HG02885 (cell line): ENCODE results near the gene DHRS1.

Experiments
- ATAC-seq: cut with Tn5 transposase; IDR thresholded peaks from one replicate; pipeline ENCODE4 v1.9.1; 2021; ENCODE audit warnings: mild to moderate bottlenecking; ENCODE audit not compliant: unreplicated experiment, poor library complexity

Gene DHRS1

DNA sequence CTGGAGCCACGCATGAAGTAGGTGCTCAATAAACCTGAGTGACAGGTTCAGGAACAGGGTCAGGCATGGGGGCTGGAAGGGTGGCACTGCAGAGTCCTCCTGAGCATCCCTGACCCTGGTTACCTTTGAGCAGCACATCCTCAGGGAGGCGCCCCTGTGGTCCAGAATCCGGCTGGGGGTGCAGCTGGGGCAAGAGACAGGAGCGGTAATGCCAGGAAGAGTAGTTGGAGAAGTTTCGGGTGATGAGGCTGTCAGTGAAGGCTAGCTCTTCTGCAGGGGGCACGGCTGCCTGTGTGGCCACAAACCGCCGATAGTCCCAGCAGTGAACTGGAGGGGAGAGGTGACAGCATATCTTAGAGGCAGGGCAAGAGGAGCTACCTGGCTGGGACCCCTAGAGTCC lies 30.2 kb downstream of the DHRS1 start:
- no peak for ATAC-seq

DNA sequence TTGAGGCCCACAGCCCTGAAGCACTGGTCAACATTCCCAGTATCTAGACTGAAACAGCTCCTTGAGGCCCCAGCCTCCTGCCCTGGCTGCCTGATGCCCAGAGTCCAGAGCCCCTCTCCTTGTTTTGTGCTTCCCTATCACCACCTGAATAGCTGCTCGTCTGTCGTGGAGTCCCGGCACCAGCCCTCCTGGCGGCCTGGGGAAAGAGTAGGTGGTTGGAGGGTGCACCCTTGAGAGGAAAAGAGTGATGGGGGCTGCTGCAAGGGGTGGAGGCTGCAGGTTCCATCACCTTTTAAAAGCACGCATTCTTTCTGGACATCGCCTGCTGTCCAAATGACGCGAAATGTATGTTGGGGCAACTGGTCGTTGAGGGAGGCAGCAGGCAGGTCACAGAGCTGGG lies 31.4 kb downstream of the DHRS1 start:
- ATAC-seq, result no peak

DNA sequence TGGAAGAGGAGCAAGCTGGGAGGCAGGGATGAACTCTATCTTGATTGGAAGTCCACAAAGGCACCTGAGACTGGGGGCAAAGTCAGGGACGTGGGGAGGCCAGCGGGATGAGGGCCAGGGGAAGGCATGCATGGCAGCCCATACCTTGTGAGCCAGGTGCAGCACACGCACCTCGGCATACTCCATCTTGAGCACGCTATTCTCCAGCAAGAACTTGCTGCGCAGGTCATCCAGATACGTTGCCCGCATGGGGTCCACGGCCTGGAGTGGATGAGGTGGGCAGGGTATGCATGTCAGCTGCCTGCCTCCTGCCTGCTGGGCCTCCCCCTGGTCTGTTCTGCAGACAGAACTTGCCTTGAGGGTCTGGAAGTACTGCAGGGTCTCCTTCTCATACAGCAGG lies 32.1 kb downstream of the DHRS1 start:
- ATAC-seq, result no peak

DNA sequence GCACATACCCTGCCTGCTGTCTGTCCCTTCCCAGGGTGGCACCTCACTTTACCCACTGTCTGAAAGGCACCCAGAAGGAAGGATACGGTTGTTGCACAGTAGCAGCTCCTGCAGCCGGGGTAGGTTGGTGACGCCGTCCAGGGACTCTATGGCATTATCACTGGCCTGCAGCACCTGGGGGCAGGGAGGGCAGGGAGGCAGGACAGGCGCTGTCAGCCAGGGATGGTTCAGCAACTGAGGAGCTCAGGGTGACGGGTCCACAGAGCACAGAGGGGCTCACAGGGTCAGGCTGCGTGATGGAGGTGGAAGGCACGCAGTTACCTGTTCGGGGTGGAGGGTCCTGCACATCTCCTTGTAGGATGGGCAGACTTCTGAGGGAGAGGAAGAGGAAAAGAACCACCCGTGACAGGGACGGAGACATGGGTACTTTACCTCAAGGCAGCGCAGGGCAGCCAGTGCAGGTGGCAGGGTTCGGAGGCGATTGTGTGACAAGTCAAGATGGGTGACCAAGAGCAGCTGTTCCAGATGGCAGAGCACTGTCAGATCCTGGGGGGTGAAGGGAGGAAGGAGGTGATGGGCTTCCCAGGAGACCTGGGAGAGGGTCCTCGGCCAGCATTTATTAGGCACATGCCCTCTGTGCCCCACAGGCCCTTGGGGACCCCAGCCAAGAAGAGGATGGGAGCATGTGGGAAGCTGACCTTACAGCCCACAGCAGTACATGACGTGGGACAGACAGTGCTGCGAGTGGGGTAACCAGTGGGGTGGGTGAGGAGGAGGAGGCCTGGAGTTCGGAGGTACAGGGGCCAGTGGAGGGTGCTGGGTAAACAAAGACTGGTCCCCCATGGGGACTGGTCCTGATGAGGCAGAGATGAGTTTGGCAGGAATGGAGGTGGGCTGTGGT lies 33.0 kb downstream of the DHRS1 start:
- ATAC-seq, result no peak

DNA sequence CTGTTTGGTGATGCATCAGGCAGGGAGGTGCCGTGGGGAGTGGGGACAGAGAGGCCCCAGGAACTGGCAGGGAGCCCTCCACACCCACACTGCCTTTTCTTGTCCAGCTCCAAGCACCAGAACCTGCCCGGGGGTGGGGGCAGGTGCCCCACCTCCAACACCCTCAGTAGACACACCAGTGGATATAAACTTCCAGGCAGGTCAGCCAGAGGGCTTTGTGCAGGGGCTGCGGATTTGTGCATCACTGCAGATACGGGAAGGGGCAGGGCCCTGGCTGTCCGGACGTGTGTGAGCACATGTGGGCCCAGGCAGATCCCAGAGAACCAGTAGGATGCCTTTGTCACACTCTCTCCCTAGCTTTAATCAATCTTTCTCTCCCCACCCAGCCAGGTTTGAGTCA lies 35.3 kb downstream of the DHRS1 start:
- no peak for ATAC-seq

DNA sequence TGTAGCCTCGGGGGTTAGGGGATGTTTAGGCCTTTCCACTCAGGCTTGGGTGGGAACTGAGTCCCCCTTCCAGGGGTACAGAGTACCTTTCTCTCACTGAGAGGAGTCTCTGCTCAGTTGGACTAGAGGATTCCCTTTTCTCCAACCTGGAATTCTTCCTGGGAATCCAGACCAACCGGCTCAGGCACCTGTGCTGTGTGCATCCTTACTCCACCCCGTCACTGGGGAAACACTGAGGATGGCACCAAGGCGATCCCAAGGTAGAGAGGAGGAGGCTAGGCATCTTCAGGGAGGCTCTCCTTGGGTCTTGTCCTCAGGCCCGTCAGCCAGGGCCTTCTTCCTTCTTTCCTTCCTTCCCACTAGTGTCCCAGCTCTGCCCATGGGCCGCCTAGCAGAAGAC lies 35.7 kb downstream of the DHRS1 start:
- ATAC-seq, result no peak

DNA sequence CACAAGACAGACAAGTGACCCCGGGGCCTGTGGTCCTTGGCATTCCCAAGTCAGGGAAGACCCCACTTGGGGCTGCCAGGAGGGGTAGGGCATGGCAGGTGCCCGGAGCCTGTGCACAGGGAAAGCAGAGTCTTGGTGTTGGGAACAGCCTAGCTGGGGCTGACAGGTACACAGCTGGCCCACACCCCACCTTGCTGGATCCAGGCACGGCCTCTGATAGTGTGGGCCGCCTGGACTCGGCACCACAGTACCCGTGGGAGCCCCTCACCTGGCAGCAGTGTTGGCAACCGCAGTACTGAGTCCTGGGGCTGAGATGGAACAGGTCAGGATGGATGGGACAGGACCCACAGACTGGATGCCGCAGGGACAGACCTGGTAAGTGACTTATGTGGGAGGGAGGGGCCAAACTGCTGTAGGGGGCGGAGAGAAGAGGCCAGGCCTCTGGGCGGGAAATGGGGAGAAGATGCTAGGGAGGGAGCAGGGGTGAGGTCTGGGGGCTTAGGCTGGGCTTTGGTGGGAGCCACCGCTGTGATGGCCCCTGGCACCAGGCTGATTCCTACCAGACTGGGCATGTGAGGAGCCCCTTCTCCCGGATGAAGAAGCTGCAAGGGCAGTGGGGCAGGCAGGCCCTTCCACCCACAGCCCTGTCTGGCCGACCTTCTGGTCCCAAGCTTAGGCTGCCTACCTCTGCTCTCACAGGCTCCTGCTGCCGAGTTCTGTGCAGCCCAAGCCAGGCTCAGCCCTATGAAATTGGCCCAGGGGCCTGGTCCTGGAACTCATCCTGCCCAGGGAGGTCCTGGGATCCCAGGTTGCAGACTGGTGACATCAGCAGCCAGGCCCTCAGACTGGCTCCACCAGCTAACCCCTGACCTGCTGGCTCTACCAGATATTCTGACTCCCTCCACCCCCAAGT lies 36.5 kb downstream of the DHRS1 start, which contains the start of gene TGM1:
TGM1 (minus strand) TSS at position 357 of the 913 bp plus-strand sequence. CDS start 825 bp downstream, outside the sequence.
- ATAC-seq, result no peak

DNA sequence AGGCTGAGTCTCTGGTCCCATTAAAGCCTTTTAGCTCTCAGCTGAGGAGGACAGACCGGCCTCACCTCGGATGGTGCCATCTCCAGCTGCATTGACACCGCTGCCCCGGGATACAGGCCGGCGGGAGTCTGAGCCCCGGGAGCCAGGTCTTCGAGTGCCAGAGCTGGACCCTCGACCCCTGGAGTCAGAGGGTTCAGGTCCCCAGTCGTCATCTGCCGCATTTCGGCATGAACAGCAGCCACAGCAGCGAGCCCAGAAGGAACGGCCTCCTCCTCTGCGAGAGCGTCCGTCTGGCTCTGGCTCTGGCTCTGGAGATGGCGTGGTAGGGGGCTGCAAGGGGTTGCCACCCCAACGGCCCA lies 37.6 kb downstream of the DHRS1 start:
- no peak for ATAC-seq

DNA sequence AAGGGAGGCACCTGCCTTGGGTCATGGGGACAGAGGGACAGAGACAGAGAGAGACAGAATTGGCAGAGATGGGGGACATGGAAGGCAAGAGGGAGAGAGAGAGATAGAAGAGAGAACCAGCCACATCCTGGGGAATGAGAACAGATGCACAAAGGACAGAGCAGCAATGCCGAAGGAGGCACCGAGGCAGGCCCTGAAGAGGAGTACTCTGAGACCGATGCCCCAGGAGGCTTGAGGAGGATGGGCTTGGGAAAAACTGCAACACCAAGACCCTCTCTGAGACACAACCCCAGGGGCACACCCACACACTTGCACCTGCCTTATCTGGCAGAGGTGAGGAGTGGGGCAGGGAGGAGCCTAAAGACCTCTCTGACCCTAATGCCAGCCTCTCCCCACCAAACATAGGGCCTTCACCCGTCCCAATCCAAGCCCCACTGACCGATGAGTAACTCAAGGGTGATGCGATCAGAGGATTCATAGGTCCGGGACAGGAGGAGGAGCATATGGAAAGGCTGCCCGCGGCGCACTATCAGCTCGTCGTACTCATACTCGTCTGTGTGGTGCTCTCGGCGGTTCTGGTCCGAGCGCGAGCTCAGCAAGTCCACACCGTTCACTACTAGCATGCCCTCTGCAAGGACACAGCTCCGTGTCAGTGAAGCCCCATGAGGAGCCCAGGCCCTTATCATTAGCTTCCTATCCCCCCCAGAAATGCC lies 38.2 kb downstream of the DHRS1 start:
- ATAC-seq, result no peak

DNA sequence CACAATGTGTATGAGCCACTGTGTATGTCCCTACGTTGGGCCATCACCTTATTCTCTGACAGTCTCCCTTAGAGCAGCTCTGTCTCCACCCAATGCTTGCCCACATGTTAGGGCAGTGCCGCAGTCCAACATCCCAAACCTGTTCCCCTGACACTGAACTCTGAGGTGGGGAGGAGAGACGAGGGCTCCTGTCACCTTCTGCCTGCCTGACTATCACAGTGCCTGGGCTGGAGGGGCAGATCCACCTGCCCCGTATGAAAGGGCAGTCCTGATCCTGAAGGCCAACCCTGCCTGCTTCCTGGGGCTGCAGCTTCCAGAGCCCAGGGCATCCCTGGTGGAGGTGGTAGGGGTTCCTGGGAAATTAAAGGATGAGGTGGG lies 38.8 kb downstream of the DHRS1 start:
- ATAC-seq, result no peak

DNA sequence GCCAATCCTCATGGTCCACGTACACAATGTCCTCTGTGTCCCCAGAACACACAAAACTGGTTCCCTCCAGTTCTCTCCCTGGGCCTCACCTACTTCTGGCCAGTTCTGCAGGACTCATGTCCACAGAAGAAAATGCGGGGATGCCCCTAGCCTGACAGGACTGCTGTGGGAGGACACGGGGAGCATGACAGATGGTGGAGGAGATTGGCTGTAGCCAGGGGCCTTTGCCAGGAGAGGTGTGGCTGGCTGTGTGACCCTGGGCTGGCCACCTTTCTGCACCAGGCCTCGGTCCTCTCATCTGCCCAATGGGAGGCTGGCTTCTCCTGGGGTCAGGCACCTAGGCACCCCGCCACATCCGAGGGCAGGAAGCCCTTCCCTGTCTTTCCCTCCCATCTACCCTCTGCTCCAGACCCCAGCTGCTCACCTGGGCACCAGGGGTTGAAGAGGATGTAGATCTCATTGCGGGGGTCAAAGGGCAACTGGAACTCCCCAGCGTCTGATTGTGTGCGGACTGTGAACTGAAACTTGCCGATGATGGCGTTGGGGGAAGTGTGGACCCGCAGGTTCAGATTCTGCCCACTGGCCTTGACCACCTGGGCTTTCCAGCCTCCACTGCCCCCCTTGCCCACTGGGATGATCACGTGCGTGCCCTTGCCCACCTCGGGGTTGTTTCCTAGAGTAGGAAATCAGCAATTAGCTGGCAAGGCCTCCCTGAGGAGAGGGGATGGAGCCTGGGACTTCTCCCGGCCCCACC lies 39.4 kb downstream of the DHRS1 start:
- no peak for ATAC-seq

DNA sequence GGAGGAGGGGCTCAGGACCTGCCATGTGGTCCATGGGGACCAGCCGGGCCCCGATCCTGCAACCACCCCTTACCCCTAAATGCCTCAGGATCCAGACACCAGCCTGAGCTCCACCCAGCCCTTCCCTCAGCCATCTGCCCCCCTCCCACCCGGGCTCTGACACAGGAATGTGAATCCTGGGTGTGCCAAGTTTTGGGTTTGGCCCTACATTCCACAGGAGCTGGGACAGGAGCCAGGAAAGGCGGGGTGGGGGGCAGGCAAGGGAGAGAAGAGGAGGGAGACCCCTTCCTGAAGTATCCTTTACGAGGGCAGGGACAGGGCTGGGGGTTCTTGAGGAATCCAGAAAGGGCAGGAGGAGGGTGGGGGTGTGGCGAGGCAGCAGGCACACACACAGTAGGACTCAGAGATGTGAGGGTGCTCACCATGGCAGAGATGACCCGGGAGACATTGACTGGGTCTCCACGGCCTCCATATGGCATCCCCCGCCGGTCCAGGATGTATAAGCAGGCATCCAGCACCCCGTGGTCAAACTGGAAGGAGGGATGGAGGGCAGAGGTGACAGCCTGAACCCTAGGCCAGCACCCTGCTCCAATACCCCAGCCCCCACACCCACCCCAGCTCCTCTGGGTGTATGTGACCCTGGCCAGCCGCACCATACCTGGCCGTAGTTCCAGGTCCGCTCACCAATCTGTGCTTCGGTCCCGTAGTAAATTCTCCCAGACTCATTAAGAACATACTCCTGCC lies 40.1 kb downstream of the DHRS1 start:
- no peak for ATAC-seq

DNA sequence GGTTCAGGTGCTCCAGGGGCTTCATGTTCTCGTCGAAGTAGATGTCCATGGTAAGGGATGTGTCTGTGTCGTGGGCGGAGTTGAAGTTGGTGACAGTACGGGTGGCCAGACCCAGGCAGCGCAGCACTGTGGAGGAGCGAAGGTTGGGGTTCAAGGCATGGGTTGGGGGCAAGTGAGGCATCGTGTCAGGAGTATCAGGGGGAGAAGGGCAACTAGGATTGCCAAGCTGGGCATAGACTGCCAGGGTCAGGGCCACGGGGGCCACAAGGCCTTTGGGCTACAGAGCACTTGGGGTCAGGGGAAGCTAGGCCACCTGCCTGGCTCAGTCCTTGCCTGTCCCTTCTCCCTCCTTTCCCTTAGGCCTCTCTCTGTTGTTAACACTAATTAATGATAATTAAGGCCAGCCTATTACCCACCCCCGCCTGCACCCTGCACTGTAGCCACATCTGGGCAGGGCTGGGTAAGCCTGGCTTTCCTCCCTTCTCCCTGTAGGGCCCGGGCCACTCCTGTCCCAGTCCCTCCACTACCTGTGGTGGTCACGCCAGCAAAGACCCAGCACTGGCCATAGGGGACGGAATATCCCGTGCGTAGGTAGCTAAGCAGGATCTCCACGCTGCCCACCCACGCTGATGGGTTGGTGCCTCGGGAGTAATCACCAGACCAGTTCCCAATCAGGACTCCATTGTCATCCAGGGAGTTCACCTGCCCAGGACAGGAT lies 40.9 kb downstream of the DHRS1 start:
- no peak for ATAC-seq

DNA sequence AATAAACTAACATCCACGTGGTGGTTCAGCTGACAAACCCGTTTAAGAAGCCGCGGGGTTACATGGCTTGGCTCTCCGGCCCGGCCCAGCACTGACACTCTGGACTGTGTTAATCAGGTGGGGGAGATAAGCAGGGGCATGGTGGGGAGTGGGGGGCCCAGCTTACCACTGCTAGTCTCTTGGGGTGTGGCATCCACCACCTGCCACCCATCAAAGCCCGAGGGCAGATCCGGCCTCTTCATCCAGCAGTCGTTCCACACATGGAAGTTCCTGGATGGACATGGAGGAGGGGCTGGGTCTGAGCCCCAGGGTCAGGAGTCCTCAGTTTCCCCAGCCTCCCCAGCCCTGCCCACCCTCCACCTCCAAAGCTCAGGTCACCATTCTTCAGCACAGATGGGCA lies 41.5 kb downstream of the DHRS1 start:
- no peak for ATAC-seq

DNA sequence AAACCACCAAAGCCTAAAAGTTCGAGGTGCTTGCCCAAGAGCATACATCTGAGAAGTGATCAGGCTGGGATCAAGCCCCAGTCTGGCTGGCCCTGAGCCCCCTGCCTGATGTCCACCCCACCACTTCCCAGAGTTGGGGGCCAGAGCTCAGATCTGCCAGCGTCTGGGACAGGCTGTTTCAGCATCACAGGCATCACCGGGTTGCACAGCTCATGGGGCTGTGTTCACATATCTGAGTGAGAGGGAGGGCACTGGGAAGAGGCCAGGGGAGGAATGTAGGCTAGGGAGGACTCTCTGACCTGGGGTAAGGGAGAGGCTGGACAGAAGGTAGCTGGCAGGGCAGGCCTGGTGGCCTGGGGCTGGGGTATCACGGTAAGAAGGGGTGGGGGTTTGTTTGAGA lies 42.6 kb downstream of the DHRS1 start:
- ATAC-seq, result no peak

DNA sequence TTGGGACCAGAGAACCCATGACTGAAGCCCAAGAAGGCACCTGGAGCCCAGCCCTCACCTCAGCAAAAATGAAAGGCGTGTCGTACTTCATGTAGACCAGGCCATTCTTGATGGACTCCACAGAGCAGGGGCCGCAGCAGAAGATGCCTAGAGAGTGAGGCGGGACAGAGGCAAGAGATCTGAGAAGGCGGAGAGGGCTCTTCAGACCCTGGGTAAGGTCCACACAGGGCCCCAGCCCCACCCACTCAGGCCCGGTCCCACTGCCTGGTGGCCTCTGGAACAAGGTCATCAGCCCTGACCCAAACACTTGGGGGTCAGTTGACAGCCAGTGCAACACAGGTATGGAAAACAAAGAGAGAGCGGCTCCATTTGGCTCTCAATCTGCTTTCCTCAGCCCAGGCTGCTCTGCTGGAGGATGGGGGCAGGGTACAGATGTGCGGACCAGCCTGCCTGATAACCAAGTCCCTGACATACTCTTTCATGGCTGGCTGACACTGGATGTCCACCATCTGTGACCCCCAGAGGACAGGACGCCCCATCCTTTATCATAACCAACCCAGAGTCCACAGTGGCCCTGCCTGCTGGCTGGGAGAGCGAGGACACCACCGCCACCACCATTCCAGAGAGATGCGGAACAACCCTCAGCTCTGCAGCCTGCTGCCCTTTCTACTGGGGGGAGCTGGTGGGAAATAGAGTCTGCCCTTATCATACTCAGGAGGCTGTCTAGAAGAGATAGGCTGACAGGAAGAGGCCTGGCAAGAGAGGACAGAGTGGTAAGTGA lies 43.5 kb downstream of the DHRS1 start:
- ATAC-seq, result no peak

DNA sequence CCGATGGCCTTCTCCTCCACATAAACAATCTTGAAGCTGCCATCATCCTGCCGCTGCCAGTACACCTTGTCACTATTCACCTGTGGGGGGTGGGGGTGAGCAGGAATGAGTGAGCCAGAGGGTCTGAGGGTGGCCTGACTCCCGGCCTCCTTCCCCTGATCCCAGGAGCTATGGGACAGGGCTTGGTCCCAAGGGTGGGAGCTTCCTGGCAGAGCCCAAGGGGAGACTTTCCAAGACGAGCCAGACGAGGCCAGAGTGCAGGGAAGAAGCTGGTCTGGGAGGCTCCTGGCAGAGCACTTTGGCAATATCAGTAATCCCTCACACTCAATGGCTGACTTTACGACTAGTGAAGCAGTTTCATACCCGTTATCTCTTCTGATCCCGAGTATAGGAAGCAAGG lies 44.1 kb downstream of the DHRS1 start:
- ATAC-seq, result no peak
